Measurements from ENCODE around the gene RHBDL1.

Gene RHBDL1

DNA sequence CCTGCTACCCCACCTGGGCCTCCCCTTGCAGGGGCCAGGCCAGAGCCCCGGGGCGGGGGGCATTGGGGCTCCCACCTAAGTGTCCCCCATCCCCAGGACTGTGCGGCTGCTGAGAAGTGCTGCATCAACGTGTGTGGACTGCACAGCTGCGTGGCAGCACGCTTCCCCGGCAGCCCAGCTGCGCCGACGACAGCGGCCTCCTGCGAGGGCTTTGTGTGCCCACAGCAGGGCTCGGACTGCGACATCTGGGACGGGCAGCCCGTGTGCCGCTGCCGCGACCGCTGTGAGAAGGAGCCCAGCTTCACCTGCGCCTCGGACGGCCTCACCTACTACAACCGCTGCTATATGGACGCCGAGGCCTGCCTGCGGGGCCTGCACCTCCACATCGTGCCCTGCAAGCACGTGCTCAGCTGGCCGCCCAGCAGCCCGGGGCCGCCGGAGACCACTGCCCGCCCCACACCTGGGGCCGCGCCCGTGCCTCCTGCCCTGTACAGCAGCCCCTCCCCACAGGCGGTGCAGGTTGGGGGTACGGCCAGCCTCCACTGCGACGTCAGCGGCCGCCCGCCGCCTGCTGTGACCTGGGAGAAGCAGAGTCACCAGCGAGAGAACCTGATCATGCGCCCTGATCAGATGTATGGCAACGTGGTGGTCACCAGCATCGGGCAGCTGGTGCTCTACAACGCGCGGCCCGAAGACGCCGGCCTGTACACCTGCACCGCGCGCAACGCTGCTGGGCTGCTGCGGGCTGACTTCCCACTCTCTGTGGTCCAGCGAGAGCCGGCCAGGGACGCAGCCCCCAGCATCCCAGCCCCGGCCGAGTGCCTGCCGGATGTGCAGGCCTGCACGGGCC lies 42.8 kb upstream of the RHBDL1 start:
- peaks cover 7 to 10% of the 10 kb centered on the region in 2 donors for H3K4me1 Mint-ChIP-seq (ENCODE audit: low read depth in 2 of 2)
- peaks cover 17% of the 10 kb centered on the region for H3K36me3 Mint-ChIP-seq (ENCODE audit: insufficient read depth)
- H3K27me3 Mint-ChIP-seq = peaks cover 0 to 6% of the 10 kb centered on the region in 2 donors
- H3K4me3 Mint-ChIP-seq = no peak overlapping the region
- DNase-seq (no peak), ATAC-seq (replicated peaks) (no peak)
- peaks cover 0 to 2% of the 10 kb centered on the region in 2 donors for H3K9me3 Mint-ChIP-seq
- no peak overlapping the region for H3K27ac Mint-ChIP-seq

DNA sequence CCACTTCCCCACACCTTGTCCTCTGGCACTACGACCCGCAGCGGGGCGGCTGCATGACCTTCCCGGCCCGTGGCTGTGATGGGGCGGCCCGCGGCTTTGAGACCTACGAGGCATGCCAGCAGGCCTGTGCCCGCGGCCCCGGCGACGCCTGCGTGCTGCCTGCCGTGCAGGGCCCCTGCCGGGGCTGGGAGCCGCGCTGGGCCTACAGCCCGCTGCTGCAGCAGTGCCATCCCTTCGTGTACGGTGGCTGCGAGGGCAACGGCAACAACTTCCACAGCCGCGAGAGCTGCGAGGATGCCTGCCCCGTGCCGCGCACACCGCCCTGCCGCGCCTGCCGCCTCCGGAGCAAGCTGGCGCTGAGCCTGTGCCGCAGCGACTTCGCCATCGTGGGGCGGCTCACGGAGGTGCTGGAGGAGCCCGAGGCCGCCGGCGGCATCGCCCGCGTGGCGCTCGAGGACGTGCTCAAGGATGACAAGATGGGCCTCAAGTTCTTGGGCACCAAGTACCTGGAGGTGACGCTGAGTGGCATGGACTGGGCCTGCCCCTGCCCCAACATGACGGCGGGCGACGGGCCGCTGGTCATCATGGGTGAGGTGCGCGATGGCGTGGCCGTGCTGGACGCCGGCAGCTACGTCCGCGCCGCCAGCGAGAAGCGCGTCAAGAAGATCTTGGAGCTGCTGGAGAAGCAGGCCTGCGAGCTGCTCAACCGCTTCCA lies 42.0 kb upstream of the RHBDL1 start:
- H3K27ac Mint-ChIP-seq = no peak overlapping the region
- no peak overlapping the region for H3K4me3 Mint-ChIP-seq
- ATAC-seq (replicated peaks) = no peak
- H3K36me3 Mint-ChIP-seq (ENCODE audit: insufficient read depth) = peaks cover 20% of the 10 kb centered on the region
- peaks cover 7 to 11% of the 10 kb centered on the region in 2 donors for H3K4me1 Mint-ChIP-seq (ENCODE audit: low read depth in 2 of 2)
- H3K27me3 Mint-ChIP-seq = peaks cover 0 to 6% of the 10 kb centered on the region in 2 donors
- H3K9me3 Mint-ChIP-seq = peaks cover 0 to 2% of the 10 kb centered on the region in 2 donors
- DNase-seq = no peak

DNA sequence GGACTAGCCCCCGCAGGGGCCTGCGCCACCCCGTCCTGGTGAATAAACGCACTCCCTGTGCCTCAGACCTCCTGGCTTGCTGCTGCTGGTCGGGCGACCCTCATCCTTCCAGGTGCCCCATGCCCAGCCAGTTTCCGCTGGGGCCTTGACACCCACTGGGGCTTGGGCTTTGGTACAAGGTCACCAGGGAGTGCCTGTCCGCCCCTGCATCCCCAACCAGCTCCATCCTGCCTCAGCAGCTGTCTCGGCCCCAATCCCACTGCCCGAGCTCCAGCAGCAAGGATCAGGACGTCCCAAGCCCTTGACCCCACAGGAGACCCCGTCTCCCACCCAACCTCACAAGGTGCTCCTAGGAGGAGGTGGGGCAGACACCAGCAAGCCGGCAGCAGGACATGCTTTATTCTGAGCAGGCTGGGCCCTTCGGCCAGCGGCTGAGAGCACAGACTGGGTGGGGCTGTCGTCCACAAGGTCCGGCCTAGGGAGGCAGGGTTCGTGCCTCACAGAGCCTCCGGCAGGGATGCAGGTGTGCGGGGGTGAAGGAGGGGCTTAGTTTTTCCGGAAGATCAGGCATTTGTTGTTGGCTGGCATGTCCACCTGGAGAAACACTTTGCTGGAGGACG lies 41.3 kb upstream of the RHBDL1 start:
- peaks cover 7 to 11% of the 10 kb centered on the region in 2 donors for H3K4me1 Mint-ChIP-seq (ENCODE audit: low read depth in 2 of 2)
- DNase-seq = no peak
- H3K36me3 Mint-ChIP-seq (ENCODE audit: insufficient read depth) = peaks cover 24% of the 10 kb centered on the region
- ATAC-seq (replicated peaks) = no peak
- no peak overlapping the region for H3K27ac Mint-ChIP-seq
- peaks cover 0 to 6% of the 10 kb centered on the region in 2 donors for H3K27me3 Mint-ChIP-seq
- peak overlapping the region; percentile 69 to 76 for H3K4me3 Mint-ChIP-seq
- H3K9me3 Mint-ChIP-seq = peaks cover 0 to 2% of the 10 kb centered on the region in 2 donors

DNA sequence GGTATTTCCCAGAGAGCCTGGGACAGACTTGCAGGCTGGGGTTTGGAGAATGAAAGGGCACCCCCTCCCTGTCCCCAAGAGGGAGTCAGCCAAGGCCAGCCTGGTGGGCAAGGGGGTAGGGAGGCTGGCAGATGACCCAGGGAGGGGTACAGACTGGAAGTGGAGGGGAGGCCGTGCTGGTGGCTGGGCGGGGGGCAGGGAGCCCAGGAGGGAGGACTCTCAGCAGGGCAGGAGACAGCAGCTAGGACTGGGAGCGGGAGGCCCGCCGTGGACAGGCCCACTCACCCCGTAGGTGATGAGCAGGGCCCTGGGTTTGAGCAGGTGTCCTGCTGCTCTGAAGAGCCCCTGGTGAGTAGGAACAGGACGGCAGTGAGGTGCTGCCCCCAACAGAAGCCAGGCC lies 40.5 kb upstream of the RHBDL1 start:
- Mint-ChIP-seq H3K9me3 (peaks cover 0 to 2% of the 10 kb centered on the region in 2 donors), H3K36me3 (ENCODE audit: insufficient read depth) (peaks cover 24% of the 10 kb centered on the region), H3K27ac (no peak overlapping the region), H3K4me3 (peak overlapping the region; percentile 69 to 76), H3K27me3 (peaks cover 0 to 6% of the 10 kb centered on the region in 2 donors), H3K4me1 (ENCODE audit: low read depth in 2 of 2) (peaks cover 7 to 9% of the 10 kb centered on the region in 2 donors)
- ATAC-seq (replicated peaks) = no peak
- no peak for DNase-seq

DNA sequence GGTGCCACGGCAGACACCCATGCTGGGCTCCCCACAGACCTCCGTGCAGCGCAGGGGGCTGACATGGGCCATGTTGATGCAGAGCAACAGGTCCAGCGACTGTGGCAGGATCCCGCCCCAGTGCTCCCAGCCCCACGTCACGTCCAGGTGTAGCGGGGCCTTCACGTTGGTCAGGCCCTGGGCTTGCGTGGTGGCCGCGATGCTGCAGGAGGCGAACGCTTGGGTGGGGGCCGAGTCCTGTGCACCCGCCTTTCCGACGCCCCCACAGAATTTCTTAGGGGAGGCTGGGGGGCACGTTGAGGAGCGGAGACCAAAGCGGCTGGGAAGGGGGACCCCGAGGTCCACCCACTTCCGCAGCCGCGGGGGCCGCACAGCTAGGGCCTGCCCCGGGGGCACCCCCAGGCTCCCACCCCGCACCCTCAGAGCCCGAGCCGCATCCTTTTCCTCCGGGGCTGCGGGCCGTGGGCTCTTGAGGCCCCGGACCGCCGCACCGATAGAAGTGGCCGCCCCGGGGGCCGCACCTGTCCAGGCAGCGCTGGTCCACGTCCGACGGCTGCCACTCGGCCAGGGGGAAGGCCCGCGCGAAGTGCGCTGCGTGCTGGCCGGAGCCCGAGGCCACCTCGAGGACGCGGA lies 39.8 kb upstream of the RHBDL1 start:
- H3K4me1 Mint-ChIP-seq (ENCODE audit: low read depth in 2 of 2) = peaks cover 7 to 9% of the 10 kb centered on the region in 2 donors
- peak in 1 of 3 experiments; percentile 15 for DNase-seq
- H3K27me3 Mint-ChIP-seq = peaks cover 0 to 6% of the 10 kb centered on the region in 2 donors
- peaks cover 0 to 2% of the 10 kb centered on the region in 2 donors for H3K9me3 Mint-ChIP-seq
- peak; percentile 0 for ATAC-seq (replicated peaks)
- H3K4me3 Mint-ChIP-seq = peak overlapping the region; percentile 98 to 99
- H3K27ac Mint-ChIP-seq = peak overlapping the region; percentile 100
- H3K36me3 Mint-ChIP-seq (ENCODE audit: insufficient read depth) = peaks cover 24% of the 10 kb centered on the region

DNA sequence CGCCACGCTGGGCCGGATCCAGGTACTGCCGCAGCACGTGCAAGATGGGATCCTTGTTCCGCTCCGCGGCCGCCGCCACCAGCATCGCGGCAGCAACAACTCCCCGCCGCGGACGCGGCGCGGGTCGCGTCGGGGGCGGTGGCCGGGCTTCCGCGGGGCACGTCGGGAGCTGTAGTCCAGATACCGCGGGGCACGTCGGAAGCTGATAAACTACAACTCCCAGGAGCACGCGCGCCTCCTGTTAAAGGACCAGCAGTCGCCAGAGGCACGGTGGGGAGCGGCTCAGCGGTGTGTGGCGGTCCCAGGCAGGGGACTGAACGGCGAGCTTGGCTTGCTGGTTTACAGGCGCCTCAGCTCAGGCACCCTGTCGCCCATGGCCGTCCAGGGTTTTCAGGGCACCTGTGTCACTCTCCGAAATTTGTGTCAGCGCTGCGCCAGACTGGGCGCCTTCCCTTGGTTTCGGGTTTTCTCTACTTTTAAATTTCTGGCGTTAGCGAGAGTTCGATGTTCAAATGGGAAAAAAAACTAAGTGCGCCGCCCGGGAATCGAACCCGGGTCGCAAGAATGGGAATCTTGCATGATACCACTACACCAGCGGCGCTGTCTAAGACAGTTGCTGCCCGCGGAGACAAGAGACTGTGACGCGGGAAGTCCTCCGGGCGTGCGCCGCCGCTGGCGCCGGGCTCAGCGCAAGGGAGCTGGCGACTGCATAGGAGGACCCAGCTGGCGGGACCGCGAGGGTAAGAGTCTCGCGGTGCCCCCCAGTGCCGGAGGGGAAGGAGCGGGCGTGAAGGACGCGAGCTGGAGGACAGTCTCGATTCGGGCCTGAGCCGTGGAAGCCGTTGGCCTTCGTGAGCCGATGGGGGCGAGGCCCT lies 39.0 kb upstream of the RHBDL1 start, which contains the start of gene METTL26:
METTL26 (minus strand) TSS at position 100 of the 875 bp plus-strand sequence; CDS start at position 85, 15 bp downstream.
- ATAC-seq (replicated peaks) = peak; percentile 86
- Mint-ChIP-seq H3K4me3 (peak within 1 kb of the TSS; percentile 98 to 99), H3K9me3 (peaks cover 0 to 2% of the 10 kb centered on the region in 2 donors), H3K36me3 (ENCODE audit: insufficient read depth) (peaks cover 24% of the 10 kb centered on the region), H3K27me3 (peaks cover 0 to 6% of the 10 kb centered on the region in 2 donors), H3K27ac (peak within 1 kb of the TSS; percentile 100), H3K4me1 (ENCODE audit: low read depth in 2 of 2) (peaks cover 7 to 9% of the 10 kb centered on the region in 2 donors)
- peak; percentile 89 to 94 (median 90) for DNase-seq

DNA sequence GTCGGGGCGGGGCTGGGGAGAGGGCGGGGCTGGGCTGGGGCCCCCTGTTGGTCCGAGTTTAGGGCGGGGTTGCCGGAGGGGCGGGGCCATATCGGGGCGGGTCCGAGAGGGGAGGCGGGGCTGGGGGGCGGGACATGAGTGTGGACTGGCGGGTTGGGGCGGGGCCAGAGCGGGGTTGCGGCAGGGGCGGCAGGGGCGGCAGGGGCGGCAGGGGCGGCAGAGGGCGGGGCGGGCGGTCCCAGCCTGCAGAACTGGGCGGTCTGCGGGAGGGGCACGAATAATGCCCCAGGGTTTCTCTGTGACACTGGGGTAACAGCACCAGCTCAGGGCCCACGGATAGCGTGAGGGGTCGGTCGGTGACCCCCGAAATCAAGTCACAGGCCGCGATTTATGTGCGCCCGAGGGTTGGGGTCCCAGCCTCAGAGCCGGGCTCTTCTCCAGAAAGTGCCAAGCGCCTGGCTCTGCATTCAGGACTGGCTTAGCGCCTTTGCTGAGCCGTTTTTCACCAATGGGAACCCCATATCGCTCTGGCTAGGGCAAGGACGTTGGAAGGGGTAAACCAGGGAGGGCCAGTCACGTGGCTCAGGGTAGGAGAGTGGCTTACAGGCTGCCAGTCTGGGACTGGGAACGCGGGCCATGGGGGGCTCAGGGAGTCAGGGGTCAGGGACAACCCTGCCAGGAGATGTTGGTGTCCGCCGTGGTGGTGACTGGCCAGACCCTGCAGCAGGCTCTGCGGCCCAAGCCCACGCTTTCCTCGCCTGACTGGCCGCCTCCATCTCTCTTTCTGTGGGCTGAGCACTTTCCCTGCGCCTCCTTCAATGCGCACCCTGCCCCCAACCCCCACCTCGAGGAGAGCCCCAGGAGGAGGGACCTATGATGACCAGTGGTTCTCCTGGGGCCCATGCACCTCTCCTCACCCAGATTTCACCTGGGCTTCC lies 38.1 kb upstream of the RHBDL1 start:
- ATAC-seq (replicated peaks) (peak; percentile 55), DNase-seq (no peak)
- Mint-ChIP-seq H3K9me3 (peaks cover 0 to 2% of the 10 kb centered on the region in 2 donors), H3K36me3 (ENCODE audit: insufficient read depth) (peaks cover 24% of the 10 kb centered on the region), H3K27ac (peak overlapping the region; percentile 100), H3K4me3 (peak overlapping the region; percentile 98 to 99), H3K4me1 (ENCODE audit: low read depth in 2 of 2) (peaks cover 7 to 9% of the 10 kb centered on the region in 2 donors), H3K27me3 (peaks cover 0 to 6% of the 10 kb centered on the region in 2 donors)

DNA sequence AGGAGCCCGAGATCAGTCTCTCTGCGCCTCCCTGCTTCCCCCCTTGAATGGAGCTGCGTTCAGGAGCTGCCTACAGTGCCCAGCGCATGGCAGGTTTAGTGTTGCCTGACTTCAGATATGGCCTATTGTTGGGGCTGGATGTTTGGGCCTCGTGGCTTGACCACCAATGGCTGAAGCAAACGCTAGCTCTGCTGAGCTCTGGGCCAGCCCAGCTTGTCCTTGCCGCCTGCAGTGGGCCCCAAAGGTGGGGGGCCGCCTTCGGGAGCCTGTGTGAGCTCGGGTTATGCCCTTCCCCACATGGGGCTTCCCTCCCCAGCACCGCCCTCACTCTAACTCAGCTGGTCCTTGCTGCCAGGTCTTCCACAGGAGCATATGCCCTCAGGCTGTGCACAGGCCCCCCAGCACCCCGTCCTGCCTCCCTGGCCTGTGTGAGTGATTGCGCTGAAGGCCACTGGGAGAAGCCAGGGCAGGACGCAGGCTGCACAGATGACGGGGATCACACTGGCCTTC lies 37.4 kb upstream of the RHBDL1 start:
- H3K27me3 Mint-ChIP-seq = peaks cover 0 to 6% of the 10 kb centered on the region in 2 donors
- peaks cover 7 to 10% of the 10 kb centered on the region in 2 donors for H3K4me1 Mint-ChIP-seq (ENCODE audit: low read depth in 2 of 2)
- H3K36me3 Mint-ChIP-seq (ENCODE audit: insufficient read depth) = peaks cover 24% of the 10 kb centered on the region
- ATAC-seq (replicated peaks) (no peak), DNase-seq (no peak)
- H3K27ac Mint-ChIP-seq = peak overlapping the region in 1 of 2 donors; percentile 55
- peaks cover 0 to 2% of the 10 kb centered on the region in 2 donors for H3K9me3 Mint-ChIP-seq
- H3K4me3 Mint-ChIP-seq = peak overlapping the region; percentile 45 to 99

DNA sequence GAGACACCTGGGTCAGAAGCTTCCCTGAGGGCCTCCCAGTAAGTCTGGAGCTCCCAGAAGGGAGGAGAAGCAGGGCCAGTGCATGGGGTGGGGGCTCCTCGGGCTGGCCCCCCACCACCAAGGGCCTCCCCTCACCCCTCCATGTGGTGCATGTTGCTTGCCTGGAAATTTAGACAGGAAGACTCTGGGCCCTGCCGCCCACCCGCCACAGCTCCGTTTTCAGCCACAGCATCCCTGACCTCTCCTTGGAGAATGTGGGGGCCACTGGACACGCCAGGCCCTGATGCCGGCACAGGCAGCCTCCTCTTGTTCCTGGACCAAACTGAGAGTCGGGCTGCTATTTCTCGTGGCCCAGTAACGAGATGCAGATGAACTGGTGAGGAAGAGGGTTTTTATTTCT lies 36.6 kb upstream of the RHBDL1 start:
- DNase-seq = no peak
- H3K36me3 Mint-ChIP-seq (ENCODE audit: insufficient read depth) = peaks cover 27% of the 10 kb centered on the region
- no peak for ATAC-seq (replicated peaks)
- H3K4me1 Mint-ChIP-seq (ENCODE audit: low read depth in 2 of 2) = peaks cover 7 to 10% of the 10 kb centered on the region in 2 donors
- H3K4me3 Mint-ChIP-seq = peak overlapping the region in 1 of 2 donors; percentile 6
- peaks cover 0 to 6% of the 10 kb centered on the region in 2 donors for H3K27me3 Mint-ChIP-seq
- no peak overlapping the region for H3K27ac Mint-ChIP-seq
- H3K9me3 Mint-ChIP-seq = peaks cover 0 to 2% of the 10 kb centered on the region in 2 donors

DNA sequence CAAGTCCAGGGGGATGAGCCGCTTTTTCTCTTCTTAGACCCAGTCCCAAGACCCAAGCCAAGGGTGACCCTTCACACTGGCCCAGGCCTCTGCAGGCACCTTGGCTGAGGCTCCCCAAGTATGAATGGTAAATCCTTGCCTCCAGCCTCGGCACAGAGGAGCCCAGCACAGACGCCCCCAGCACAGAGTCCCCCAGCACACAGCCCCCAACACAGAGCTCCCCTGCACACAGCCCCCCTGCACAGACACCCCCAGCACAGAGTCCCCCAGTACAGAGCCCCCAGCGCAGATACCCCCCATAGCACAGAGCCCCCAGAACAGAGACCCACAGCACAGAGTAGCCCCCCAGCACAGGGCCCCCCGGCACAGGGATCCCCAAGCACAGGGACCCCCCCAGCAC lies 34.9 kb upstream of the RHBDL1 start:
- peak overlapping the region; percentile 47 to 50 for H3K4me3 Mint-ChIP-seq
- ATAC-seq (replicated peaks) (no peak), DNase-seq (no peak)
- no peak overlapping the region for H3K27ac Mint-ChIP-seq
- peaks cover 5 to 10% of the 10 kb centered on the region in 2 donors for H3K4me1 Mint-ChIP-seq (ENCODE audit: low read depth in 2 of 2)
- H3K27me3 Mint-ChIP-seq = peaks cover 0 to 6% of the 10 kb centered on the region in 2 donors
- peaks cover 0 to 2% of the 10 kb centered on the region in 2 donors for H3K9me3 Mint-ChIP-seq
- H3K36me3 Mint-ChIP-seq (ENCODE audit: insufficient read depth) = peaks cover 27% of the 10 kb centered on the region

Measured in effector memory CD8-positive, alpha-beta T cell (primary cell).